Activated T-cell treated with anti-CD3 and anti-CD28 coated beads for 48 hours (primary cell): ENCODE data around the gene SH2D6.
"Not testable (repeated sequence)": the region's sequence is repeated elsewhere in the genome, so short reads cannot be mapped to it uniquely, and the experiment has no call there.

Experiments used
- DNase-seq: peaks from one replicate; pipeline ENCODE4 v3.0.0-alpha.2; 2020; ENCODE audit warnings: low read depth

SH2D6 gene

DNA sequence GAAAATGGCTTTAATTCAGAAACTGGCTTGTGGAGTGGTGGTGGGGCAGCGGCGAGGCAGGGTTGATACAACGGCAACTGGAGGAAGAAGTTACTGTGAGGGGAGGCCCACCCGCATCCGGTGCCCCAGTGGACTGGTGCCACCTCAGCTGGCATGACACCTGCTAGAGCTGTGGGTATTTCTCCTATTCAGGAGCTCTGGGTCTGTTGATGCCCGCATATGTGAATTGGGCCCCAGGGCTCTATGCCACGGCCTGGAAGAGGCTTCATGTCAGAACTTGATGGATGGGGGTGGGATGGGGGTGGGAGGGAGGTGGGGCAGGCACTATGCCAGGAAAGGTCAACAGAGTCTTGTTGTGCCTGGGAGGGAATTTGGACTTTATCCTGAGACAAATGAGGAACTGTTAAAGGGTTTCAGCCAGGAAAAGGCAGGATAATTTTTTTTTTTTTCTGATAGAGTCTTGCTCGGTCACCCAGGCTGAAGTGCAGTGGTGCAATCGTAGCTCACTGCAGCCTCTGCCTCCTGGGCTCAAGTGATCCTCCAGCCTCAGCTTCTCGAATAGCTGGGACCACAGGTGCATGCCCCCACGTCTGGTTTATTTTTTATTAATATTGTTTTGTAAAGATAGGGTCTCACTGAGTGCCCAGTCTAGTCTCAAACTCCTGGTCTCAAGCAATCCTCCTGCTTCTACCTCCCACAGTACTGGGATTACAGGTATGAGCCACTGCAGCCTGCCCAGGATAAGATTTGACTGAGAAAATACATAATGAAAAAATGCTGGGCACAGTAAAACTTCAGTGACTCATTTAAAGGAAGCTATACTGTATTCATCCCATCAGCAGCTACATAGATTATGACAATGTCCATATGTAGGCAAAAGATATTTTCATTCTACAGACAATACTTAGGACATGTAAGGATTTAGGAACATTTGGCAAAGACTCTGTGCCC lies 52.6 kb downstream of the SH2D6 start:
- DNase-seq, result no peak

- no peak for DNase-seq
Measured at GRCh38 chr2:85472261-85472660, 53.7 kb downstream of the SH2D6 start.

- DNase-seq, result no peak
Measured at GRCh38 chr2:85475799-85476490, 57.4 kb downstream of the SH2D6 start.

DNA sequence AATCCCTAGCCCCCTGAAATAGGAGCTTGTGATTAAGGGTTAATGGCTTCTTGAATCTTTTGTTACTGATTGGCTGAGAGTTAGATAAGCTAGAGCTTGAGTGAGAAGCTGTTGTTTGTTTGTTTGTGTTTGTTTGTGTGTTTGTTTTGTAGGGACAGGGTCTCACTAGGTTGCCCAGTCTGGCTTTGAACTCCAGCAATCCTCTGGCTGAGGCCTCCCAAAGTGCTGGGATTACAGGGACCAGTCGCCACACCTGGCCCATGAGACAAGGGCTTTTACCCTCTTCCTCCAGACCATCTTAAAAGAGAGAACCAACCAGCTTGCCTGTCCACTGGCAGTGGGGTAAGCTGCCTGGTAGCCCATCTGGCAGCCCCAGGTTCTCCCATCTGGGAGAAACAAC lies 58.1 kb downstream of the SH2D6 start:
- no peak for DNase-seq

- no peak for DNase-seq
Measured at GRCh38 chr2:85477884-85478283, 59.4 kb downstream of the SH2D6 start.

GRCh38 chr2:85481818-85482777 lies 63.6 kb downstream of the SH2D6 start:
- no peak for DNase-seq

DNA sequence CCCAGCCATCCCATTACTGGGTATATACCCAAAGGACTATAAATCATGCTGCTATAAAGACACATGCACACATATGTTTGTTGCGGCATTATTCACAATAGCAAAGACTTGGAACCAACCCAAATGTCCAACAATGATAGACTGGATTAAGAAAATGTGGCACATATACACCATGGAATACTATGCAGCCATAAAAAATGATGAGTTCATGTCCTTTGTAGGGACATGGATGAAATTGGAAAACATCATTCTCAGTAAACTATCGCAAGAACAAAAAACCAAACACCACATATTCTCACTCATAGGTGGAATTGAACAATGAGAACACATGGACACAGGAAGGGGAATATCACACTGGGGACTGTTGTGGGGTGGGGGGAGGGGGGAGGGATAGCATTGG lies 66.1 kb downstream of the SH2D6 start:
- DNase-seq, result not testable (repeated sequence)

DNA sequence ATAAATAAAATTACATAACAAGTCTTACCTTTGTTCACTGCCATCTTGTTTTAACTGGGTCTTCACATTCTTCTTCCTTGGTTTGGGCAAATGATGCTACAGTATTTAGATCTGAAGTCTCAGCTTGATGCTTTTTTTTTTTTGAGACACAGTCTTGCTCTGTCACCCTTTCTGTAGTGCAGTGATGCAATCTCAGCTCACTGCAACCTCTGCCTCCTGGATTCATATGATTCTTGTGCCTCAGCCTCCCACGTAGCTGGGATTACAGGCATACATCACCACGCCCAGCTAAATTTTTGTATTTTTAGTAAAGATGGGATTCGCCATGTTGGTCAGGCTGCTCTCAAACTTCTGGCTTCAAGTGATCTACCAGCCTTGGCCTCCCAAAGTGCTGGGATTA lies 67.3 kb downstream of the SH2D6 start:
- DNase-seq, result no peak
